GM21390 (cell line): ENCODE results near the gene GUCA2B.

Source experiments
- ATAC-seq: cut with Tn5 transposase; IDR thresholded peaks from one replicate; pipeline ENCODE4 v1.9.1; 2021; ENCODE audit not compliant: unreplicated experiment

The GUCA2B gene

GRCh38 chr1:42152907-42153600 lies at the start of gene GUCA2B:
TSS of gene GUCA2B (plus strand) at chr1:42153410. CDS start at chr1:42153451, 41 bp downstream.
- no peak for ATAC-seq

GRCh38 chr1:42105025-42105424 lies 48.2 kb upstream of the GUCA2B start:
- no peak for ATAC-seq

GRCh38 chr1:42108309-42108708 lies 44.9 kb upstream of the GUCA2B start:
- no peak for ATAC-seq

DNA sequence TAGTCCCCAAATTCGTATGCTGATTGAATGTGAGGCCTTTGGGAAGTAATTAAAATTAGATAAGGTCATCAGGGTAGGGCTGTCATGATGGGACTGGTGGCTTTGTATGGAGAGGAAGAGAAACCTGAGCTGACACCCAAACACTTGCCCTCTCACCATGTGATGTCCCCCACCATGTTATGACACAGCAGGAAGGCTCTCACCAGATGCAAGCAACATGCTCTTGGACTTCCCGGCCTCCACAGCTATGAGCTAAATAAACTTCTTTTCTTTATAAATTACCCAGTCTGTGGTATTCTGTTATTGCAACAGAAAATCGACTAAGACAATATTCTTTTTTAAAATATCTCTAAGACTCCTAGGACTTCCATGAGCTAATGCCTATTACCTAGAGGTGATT lies 43.6 kb upstream of the GUCA2B start:
- ATAC-seq = no peak

- no peak for ATAC-seq
These were observed 39.0 kb upstream of the GUCA2B start for GRCh38 chr1:42114229-42114628.

DNA sequence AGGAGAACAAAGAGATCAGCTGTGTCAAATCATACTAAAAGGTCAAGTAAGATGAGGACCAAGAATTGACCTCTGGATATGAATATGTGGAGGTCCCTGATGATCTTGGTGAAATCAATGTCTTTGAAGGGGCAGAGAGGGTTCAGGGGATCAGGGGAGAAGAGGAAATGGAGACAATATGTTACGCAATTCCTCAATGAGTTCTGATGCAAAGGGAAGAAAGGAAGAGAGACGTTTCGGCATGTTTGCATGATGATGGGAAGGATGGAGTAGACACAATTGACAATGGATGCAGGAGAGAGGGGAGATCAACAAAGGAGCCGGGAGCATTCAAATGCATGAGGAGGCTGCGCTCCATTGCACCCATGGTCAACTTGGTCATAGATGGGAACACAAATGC lies 36.0 kb upstream of the GUCA2B start:
- no peak for ATAC-seq

DNA sequence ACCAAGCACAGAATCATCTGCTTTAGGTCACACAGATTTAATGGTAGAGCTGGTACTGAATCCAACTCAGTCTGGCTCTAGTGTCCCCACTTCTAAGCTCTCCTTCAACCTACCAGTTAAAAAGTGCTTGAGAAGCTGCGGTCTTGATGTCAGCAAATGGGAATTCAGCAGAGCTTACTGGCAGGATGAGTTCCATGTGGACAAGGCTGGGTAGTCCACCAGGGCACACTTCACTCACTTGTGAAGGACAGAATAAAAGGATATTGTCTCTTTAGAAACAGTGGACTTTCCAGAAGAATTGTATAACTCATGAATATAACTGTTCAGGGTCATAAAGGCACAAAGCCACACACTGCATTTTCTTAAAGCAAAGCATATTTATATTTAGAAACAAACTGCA lies 35.1 kb upstream of the GUCA2B start:
- no peak for ATAC-seq

DNA sequence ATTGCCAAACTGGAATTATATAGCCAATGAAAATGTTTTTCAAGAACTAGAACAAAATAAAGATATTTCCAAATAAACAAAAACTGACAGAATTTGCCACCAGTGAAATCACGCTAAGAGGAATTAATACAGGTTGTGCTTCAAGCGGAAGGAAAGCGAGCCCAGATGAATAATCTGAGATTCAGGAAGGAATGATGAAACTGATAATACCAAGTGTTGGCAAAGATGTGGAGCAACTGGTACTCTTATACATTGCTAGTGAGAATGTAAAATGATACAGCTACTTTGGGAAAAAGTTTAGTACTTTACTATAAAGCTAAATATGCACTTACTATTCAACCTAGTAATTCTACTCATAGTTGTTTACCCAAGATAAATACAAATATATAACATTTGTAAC lies 30.8 kb upstream of the GUCA2B start:
- ATAC-seq = no peak

GRCh38 chr1:42125552-42125951 lies 27.7 kb upstream of the GUCA2B start:
- ATAC-seq = no peak

GRCh38 chr1:42127767-42128166 lies 25.4 kb upstream of the GUCA2B start:
- ATAC-seq = no peak

DNA sequence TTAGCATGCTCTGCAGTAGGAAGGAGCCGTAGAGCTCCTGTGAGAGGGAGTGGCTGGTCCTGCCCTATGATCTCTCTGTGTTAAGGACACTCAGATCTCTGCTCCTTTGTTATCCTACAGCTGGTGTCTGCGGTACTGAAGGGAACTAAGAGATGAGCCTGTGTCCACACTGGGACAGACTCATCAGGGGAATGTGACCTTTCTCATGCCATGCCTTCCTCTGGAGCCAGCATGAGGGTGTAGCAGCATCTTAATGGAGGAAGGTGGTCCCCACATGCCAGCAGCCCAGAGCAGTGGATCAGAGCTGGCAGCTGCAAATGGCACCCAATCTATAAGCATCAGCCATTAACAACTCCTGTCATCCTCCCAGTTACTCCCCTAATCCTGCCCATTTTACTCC lies 24.7 kb upstream of the GUCA2B start:
- no peak for ATAC-seq

- ATAC-seq = no peak
These were observed 24.2 kb upstream of the GUCA2B start for GRCh38 chr1:42128964-42129363.

DNA sequence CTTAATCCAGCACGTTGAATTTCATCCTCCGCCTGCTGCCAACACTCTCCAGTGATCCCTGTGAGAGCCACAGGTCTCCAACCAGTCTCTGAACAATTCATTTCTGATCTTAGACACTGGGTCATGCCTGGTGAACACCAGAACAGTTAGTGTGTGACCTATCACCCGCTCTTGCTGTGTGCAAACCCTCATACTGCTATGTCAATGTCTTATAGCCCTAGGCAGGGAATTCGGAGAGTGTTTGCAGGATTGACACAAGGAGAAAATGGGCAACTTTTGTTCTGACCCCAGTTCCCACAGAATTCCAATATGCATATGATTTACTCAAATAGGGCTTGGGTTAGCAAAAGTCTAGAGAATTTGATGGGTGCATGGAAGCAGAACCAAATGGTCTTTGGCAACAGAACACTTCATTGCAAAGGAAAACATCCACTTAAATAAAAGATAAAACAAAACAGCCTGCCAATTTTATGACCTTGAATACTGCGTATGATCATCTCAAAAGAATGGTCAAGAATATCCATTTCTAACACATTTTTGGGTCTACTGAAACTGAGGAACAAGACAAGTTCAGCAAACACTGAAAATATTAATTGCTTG lies 23.0 kb upstream of the GUCA2B start:
- no peak for ATAC-seq

DNA sequence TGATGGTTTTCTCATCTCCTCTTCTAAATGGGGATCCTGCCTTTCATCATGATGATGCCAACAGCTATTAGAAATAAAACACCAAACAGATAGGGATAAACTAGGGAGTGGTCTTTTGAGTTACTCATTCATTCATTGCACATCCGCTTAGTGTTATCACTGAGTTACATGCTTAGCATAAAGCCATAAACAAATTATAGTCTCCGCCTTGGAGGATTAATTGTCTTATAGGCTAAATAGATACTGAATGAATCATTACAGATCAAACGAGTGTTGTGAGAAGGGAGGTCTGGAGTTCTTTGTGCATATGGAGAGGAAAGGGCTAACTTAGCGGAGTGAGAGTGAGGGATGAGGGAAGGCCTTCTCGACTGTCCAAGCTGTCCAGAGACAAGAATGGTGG lies 19.8 kb upstream of the GUCA2B start:
- ATAC-seq = no peak

- ATAC-seq = no peak
These were observed 19.2 kb upstream of the GUCA2B start for GRCh38 chr1:42133809-42134526.

- ATAC-seq = no peak
These were observed 17.8 kb upstream of the GUCA2B start for GRCh38 chr1:42135426-42135825.

- no peak for ATAC-seq
These were observed 16.7 kb upstream of the GUCA2B start for GRCh38 chr1:42136466-42136865.

DNA sequence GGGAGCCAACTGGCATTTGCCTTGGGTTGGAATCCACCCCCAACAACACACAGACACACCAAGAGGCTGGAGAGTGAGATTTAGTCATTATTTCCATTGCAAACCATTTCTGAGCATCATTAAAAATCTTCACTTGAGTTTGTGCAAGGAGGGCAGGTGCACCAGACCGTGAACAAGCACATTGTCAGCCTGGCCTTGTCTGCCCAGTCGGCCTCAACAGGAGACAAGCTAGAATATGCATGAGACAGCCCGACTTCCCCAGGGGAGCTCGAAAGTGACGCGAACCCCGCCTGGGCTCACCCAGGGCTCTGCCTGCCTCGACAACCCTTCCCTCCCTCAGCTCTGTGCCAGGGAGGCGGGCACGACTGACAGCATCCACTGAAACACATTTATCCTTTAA lies 15.4 kb upstream of the GUCA2B start:
- ATAC-seq = no peak

GRCh38 chr1:42138586-42138985 lies 14.6 kb upstream of the GUCA2B start:
- ATAC-seq = no peak

DNA sequence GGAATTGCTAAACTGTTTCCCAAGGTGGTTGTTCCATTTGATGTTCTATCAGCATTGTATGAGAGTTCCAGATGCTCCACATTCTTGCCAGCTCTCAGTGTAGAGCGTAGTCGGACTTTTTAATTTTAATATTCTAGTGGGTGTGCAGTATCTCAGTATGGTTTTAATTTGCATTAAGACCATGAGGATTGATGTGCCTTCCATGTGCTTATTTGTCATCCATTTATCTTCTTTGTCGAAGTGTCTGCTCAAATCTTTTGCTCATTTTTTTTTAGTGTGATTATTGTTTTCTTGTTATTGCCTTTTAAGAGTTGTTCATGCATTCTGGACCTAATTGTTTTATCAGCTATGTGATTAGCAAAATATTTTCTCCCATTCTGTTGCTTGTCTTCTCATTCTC lies 13.8 kb upstream of the GUCA2B start:
- no peak for ATAC-seq

- no peak for ATAC-seq
These were observed 13.0 kb upstream of the GUCA2B start for GRCh38 chr1:42140191-42140590.

DNA sequence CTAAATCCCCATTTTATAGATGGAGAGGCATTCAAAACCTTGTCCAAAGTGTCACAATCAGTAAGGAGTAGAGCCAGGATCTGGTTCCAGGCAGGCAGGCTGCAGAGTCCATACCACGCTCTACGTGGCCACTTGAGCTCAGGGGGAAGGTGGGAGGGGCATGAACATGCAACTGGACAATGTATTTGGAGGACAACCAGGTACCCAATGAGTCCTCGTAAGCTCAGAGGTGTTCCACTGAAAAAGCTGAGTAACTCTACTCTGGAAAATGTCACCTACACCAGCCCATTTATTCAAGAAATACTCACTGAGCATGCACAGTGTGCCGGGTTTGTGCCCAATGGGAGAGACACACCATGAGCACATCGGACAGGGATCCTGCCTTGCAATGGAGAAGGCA lies 11.2 kb upstream of the GUCA2B start:
- no peak for ATAC-seq
